HG03558 (cell line): Measurements from ENCODE around the gene DLGAP5.

Experiments used
- ATAC-seq: cut with Tn5 transposase; IDR thresholded peaks from one replicate; pipeline ENCODE4 v1.9.1; 2021; ENCODE audit warnings: moderate number of reproducible peaks; ENCODE audit not compliant: unreplicated experiment; ENCODE audit errors: extremely low read depth

The DLGAP5 gene

DNA sequence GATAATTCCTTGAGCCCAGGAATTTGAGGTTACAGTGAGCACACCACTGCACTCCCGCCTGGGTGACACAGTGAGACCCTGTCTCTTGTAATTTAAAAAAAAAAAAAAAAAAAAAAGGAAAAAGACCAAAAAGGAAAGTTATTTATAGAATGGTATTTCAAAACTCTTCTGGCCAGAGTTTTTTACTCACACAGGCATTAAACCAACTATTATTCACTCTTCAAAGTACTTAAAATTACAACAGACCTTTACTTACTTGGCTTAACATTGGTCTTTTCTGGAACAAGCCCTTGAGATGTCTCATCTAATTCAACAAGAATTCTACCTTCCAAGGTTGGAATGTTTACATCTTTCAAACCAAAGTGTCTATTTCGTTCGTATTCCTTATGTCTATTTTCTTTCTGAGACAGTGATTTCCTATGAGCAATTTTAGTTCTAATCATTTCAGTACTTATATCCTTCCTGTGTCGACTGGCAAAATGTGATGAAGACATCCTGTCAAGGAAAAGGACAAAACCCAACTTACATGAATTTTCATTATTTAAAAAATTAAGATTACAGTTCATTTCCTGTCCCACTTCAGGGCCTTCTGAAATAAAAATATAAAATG lies 2.6 kb downstream of the DLGAP5 start:
- no peak for ATAC-seq

DNA sequence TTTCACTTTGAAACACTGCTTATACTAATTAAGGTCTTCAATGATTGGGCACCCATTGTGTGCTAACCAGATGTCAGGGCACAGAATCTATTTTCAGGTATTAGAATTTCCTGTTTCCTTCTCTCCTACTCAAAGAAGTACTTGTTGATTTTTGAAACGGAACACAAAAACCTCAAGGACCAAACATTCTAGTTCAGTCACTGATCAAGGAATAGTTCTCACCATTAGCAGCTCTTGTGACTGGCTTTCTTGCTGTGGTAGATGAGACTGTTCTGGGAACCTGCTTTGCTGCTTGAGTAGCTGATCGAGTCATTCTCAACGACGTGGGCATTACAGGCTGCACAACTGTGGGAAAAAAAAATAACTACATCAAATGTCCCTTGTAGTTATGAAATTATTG lies 11.0 kb downstream of the DLGAP5 start:
- ATAC-seq: no peak

GRCh38 chr14:55180006-55180405 lies 11.4 kb downstream of the DLGAP5 start:
- no peak for ATAC-seq

DNA sequence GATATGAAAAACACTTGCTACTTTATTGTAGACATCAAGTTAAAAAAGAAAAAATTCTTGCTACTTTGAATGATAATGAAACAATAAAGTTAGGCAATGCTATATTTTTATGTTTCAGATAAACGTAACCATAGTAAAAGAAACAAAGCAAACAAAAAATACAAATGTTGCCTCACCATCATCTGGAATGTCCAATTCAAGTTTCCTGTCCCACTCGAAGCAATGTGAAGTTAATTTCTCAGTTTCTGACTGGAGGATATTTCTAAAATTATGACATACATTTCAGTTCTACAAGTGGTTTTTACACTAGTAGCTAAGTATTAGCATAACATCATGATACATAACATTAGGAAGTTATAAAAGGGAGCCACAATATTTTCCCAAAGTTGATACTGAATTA lies 20.9 kb downstream of the DLGAP5 start:
- ATAC-seq: no peak

DNA sequence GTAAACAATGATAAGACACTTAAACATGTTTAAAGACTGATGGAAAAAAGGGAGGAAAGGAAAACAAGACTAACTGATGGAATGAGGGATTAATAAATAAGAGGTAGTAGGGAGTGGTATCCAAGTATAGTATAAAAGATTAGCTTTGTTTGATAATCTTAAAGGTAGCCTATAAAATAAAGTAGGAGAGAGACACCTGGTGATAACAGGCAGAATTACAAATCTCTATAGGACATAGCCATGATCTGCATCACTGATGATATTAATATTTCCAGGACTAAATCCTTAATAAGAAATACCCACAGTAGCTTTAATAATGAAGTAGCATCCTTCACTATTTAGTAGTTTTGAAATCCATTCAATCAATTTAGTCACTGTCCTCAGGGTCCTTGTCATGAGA lies 30.4 kb downstream of the DLGAP5 start:
- ATAC-seq: no peak

GRCh38 chr14:55158412-55158811 lies 33.0 kb downstream of the DLGAP5 start:
- ATAC-seq: no peak

DNA sequence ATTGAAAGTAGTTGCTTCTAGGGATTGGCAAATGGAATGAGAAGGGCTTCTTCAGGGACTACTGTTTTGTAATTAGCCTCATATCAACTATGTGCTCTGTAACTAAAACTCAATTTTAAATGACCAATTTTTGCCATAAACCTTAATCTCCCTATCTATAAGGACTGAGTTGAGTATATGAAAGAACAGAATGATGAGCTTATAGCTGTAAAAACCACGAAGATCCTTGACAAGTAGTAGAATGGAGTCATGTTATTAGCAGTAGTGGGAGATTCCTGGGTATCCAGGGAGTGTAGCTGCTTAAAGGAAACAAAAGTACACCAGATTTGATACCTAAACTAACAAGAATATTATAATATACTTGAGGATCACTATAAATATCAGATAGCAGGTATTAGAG lies 34.3 kb downstream of the DLGAP5 start:
- no peak for ATAC-seq

DNA sequence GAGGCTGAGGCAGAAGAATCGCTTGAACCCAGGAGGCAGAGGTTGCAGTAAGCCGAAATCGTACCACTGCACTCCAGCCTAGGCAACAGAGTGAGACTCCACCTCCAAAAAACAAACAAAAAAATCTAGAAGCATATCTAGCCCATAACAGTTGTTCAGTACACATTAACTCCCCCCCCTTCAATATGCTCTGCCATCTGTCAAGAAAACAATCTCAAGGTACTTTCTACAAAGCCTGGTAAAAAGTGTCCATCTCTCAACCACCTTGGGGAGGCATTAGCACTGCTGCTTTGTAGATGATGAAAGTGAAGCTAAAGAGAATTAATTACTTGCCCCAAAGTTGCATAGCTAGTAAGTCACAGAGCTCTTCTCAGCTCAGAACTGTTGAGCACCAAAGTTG lies 37.4 kb downstream of the DLGAP5 start:
- ATAC-seq: no peak

- no peak for ATAC-seq
Measured at GRCh38 chr14:55152052-55152753, 39.2 kb downstream of the DLGAP5 start.

DNA sequence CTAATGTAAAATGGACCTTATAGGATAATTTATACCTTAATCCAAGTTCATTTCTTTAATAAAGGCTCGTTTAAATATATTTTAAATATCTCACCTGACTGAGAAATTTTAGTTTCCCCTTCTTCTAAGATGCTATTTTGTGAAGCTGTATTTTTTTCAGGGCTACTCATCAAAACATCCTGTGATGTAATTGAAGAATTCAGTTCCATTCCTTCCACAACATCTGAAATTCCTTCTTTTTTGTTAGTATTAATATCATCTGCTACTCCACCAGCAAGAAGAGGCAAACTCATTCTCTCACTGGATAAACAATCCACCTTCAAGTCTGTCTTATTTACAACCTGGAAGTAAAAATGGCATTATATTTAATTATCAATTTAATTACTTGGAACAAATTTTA lies 39.8 kb downstream of the DLGAP5 start:
- no peak for ATAC-seq

GRCh38 chr14:55146425-55146824 lies 45.0 kb downstream of the DLGAP5 start:
- no peak for ATAC-seq

DNA sequence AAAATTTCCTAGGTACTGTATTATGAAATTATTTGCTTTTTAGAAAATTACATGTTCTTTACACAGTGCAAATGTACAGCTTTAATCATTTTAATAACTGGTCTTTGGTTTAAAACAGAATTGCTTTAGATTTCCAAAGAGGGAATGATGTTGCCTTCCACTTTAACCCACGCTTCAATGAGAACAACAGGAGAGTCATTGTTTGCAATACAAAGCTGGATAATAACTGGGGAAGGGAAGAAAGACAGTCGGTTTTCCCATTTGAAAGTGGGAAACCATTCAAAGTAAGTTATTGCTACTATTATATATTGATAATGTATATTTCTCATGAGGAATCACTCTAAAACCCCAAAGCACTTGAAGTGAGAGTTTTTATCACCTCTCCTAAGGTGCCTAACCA lies 48.9 kb downstream of the DLGAP5 start:
- no peak for ATAC-seq

DNA sequence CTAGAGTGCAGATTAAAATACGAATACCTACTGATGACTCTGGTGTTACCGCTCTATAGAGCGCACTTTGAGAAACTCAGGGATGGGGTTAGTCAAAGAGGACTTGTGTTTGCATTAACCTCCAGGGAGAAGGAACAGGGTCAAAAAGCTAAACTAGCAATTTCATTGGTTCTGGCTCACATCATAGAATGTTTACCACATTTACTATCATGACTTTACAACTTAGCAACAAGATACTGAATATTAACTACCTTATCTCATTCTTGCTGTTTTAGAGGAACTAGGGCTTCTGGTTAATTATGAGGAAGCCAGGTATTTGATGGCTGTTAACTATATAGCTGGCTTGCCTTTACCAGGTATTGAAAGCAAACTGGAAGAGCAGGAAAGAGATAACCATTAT lies 49.6 kb downstream of the DLGAP5 start:
- no peak for ATAC-seq

DNA sequence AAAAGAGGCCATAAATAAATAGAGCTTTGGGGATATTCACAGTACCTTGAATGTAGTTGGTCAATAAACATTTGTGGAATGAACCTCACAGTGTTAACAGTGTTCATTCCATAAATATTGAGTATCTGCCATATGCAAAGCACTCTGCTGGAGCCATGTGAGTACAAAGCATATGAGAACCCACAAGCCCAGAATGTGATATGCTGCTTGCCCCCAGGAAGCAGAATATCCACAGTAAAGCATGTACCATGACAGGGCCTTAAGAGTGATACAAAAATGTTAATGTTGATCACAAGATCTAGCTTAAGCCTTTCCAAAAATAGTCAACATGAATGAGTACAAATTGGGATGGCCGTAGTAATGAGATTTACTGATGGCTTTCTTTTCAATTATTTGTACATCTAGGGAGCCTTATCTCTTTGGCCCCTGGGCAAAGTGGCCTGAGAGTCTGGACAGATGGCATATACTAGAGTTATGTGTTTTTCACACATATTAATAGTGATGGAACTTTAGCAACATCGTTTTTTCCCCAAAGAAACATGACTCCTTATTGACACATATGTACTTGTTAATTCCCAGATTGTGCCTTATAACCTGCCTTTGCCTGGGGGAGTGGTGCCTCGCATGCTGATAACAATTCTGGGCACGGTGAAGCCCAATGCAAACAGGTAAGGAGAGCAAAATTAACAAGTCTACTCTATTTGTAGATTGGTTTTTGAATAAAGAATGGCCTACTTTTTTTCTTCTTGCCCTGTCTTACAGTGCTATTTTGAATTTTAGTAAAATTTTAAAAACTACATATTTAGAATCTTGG lies 51.5 kb downstream of the DLGAP5 start:
- no peak for ATAC-seq

DNA sequence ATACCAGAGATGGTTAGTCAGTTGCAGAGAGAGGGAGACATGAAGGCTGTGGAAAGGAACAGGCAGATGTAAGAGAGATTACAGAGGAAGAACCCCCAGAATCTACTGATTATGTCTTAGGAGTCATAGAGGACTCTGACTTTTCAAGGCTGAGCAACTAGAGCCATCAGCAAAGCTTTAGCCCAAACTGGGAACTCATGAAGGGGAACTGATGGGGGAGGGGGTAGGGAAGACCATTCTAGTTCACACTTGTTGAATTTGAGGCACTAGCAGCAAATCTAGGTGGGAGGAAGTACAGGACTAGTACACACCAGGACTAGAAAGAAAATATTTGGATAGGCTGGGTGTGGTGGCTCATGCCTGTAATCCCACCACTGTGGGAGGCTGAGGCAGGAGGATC lies 52.2 kb downstream of the DLGAP5 start:
- ATAC-seq: no peak

DNA sequence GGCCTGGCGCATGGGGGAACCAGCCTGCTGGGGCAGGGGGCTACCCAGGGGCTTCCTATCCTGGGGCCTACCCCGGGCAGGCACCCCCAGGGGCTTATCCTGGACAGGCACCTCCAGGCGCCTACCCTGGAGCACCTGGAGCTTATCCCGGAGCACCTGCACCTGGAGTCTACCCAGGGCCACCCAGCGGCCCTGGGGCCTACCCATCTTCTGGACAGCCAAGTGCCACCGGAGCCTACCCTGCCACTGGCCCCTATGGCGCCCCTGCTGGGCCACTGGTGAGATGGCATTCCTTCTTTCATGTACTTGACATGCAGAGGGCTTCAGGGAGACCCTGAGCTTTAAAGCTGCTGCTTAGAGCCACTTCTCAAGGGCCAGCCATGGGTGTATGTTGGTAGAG lies 53.3 kb downstream of the DLGAP5 start:
- ATAC-seq: no peak

- ATAC-seq: no peak
Measured at GRCh38 chr14:55136885-55137786, 54.2 kb downstream of the DLGAP5 start.

DNA sequence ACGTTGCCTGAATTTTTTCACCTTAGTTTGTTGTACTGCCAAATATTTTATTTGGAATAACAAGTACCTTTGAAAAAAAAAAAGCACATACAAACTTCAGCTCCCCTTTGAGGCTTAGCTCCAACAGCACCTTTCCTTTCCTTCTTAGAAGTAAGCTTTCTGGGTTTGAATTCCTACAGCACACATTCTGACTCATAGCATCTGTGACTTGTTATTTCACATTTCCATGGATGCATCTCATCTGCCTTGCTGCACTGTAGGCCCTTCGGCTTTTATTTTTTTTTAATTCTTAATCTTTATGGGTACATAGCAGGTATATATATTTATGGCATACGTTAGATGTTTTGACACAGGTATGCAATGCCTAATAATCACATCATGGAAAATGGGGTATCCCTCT lies 55.1 kb downstream of the DLGAP5 start:
- no peak for ATAC-seq

DNA sequence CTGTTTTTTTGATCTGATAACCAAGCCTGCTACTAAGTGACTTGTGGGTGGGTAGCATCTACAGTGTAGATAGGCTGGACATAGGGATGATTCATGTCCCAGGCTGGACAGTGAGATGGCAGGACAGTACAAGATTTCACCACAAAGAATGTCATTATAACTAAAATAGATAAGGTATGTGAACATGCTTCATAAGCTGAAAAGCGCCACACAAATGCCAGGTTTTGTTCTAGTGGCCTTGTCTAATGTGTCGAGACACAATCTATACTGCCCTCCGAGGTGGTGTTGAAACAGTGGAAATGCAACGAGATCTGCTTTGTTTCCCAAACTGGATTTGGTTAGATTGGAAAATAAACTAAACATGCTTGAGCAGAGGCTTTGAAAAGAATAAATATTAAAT lies 58.0 kb downstream of the DLGAP5 start:
- ATAC-seq: no peak

- ATAC-seq: no peak
Measured at GRCh38 chr14:55131370-55132137, 59.8 kb downstream of the DLGAP5 start.
